GM18505 (cell line): Measurements from ENCODE around the gene KRT26.

ENCODE experiments used
- ATAC-seq: cut with Tn5 transposase; IDR thresholded peaks from one replicate; pipeline ENCODE4 v1.9.1; 2021; ENCODE audit not compliant: unreplicated experiment
- POLR2A ChIP-seq: IDR thresholded peaks from 4 replicates; pipeline ENCODE4 v1.6.1; 2011; ENCODE audit warnings: borderline replicate concordance; ENCODE audit not compliant: insufficient read depth, insufficient read length; ENCODE audit errors: extremely low read depth

KRT26 gene

DNA sequence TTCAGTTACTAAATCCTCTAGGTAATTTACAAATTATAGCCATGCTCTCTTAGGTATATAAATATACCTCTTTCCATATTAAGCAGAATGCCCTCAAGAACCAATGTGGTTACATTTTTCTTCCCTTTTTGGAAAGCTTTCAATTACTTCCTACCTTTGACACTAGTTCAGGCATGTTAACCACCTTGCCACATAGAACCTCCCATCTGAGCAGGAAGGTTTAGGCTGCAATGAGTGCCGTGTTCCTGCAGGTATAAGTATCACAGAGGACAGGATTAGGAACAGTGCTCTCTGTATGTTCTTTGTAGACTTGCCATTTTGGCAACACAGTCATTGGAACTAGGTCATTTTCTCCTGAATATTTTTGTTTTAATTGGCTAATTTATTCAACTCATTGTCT lies 37.0 kb downstream of the KRT26 start:
- no peak for ATAC-seq
- TF ChIP-seq POLR2A, result no peak

- no peak for ATAC-seq
- no peak for TF ChIP-seq POLR2A
Observed at GRCh38 chr17:40734018-40734417, 38.0 kb downstream of the KRT26 start.

DNA sequence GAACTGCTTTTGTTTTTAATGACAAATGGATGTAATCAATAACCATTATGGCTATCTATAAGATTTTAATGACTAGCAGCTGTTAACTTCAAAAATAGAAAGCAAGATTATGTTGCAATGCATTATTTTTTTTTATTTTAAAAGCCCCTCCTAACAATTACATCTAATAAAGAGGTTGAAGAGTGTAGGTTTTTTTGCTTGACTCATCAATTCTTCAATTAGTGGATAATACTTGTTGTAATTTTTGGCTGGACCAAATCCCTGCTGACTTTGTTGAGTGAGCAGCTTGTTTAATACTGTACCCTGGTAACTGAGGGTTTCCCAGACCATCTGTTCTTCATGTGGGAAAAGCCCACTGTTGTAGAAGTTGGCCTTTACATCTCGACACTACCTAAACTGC lies 41.0 kb downstream of the KRT26 start:
- TF ChIP-seq POLR2A, result no peak

GRCh38 chr17:40727447-40728231 lies 44.4 kb downstream of the KRT26 start:
- no peak for TF ChIP-seq POLR2A
- ATAC-seq, result peak; percentile 61

More for the DNA sequence above, 41.0 kb downstream of the KRT26 start:
- ATAC-seq, result no peak

DNA sequence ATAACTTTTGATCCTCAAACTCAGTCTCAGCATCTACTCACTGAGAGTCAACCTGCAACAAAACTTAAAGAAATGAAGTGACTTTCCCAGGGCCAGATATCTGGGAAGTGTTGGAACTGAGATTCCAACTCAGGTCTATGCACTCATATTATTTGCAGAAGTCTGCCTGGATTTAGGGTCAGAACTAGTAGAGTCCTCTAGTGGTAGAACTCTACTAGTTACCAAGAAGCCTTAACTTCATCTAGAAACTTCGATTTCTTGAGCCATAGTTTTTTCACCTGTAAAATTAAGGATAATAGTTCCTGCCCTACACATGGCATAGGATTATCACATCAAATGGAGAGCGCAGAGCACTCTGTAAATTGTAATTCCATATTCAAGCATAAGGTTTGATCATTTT lies 45.1 kb downstream of the KRT26 start:
- no peak for ATAC-seq
- TF ChIP-seq POLR2A, result no peak

DNA sequence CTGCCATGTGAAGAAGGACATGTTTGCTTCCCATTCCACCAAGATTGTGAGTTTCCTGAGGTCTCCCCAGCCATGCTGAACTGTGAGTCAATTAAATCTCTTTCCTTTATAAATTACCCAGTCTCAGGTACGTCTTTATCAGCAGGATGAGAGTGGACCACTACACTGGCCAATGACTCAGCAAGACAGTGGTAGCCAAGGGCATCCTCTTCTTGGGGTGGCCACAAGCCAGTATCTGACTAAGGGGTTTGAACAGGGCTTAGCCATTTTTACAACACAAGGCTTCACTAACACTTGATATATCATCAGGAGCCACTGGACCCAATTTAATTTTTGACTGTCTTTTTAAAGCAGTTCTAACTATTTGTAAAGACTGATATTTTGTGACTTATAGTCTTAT lies 47.3 kb downstream of the KRT26 start:
- no peak for ATAC-seq
- no peak for TF ChIP-seq POLR2A

DNA sequence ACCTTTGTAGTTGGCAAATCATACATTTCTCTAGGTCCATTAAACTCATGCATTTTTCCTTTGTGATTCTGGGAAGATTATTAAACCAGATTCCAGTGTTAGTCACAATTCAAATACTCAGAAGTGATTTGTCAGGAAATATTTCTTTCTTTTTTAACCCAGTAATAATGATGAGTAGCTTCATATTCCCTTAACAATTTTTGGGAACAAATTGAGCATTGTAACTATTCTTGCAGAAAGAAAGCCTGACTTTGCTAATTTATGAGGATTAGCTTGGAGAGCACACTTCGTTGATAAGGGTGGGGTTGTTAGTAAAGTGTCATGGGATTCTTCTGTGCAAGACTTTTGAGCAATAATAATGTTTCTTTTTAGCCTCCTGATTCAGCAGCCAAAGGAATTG lies 49.8 kb downstream of the KRT26 start:
- no peak for TF ChIP-seq POLR2A
- no peak for ATAC-seq

DNA sequence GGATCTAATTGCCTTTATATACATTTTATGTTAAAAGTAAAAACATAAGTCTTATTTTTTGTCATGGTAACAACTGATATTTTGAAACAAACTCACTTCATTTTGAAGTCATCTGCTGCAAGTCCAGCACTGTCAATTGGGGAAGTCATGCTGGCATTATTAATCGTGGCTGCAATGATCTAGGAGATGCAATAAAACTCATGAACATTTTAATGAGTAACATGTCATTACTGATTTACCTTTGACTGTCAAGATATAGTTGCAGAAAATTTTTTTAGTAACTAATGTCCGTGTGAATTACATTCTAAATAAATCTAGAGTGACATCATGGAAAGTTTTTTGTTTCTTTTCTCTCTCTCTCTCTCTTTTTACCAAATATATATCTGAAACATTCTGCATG lies 51.1 kb downstream of the KRT26 start:
- TF ChIP-seq POLR2A, result no peak
- no peak for ATAC-seq

GRCh38 chr17:40718930-40719329 lies 53.1 kb downstream of the KRT26 start:
- ATAC-seq, result no peak
- TF ChIP-seq POLR2A, result no peak

- TF ChIP-seq POLR2A, result no peak
- no peak for ATAC-seq
Observed at GRCh38 chr17:40717776-40718175, 54.2 kb downstream of the KRT26 start.
